Measurements from ENCODE around the gene LAYN.

DNA sequence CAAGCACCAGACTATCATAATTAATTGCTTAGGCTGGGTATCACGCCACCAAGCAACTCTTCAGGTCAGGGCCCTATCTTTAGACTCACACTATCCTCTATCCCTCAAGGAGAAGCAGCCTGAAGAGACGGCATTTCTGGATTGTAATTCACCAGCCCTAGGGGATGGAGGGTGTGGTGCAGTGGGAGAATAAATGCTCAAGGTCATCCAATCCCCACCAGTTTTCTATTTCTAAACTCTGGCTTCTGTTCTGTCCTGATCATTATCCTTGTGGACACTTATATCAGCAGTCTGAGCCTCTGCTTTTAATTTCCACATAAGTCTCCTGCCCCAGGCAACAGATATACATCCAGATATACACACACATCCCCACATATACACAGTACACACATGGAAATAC, 48.6 kb downstream of the LAYN start:
- TF ChIP-seq, protein P1, sequence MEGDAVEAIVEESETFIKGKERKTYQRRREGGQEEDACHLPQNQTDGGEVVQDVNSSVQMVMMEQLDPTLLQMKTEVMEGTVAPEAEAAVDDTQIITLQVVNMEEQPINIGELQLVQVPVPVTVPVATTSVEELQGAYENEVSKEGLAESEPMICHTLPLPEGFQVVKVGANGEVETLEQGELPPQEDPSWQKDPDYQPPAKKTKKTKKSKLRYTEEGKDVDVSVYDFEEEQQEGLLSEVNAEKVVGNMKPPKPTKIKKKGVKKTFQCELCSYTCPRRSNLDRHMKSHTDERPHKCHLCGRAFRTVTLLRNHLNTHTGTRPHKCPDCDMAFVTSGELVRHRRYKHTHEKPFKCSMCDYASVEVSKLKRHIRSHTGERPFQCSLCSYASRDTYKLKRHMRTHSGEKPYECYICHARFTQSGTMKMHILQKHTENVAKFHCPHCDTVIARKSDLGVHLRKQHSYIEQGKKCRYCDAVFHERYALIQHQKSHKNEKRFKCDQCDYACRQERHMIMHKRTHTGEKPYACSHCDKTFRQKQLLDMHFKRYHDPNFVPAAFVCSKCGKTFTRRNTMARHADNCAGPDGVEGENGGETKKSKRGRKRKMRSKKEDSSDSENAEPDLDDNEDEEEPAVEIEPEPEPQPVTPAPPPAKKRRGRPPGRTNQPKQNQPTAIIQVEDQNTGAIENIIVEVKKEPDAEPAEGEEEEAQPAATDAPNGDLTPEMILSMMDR (IDR thresholded peaks at IDR 0.05), result no peak
- TF ChIP-seq POLR2A (IDR thresholded peaks at IDR 0.05), result no peak
